Neural cell (in vitro differentiated cells): ENCODE measurements around the gene PRPF40B. TPM values are rescaled to one million over a fixed set of nuclear protein-coding genes. Genes with fewer than 3 reads are reported as not detected.

ENCODE experiments used
- H2AFZ ChIP-seq: fragments of 200-600, 300-800 bp; sonication (generic), shearing (Covaris generic); 2 replicates; pipeline ENCODE4 v1.6.0; 2014; ENCODE audit warnings: low read depth, mild to moderate bottlenecking, antibody characterized with exemption, low read length, moderate library complexity
- H3F3A ChIP-seq: fragments of 200-600 bp; shearing (Covaris generic); 2 replicates; pipeline ENCODE4 v1.6.1; 2016; ENCODE audit warnings: mild to moderate bottlenecking, moderate library complexity, mixed read lengths, antibody characterized with exemption, low read length; ENCODE audit not compliant: insufficient read depth, poor library complexity, severe bottlenecking
- H3K27ac ChIP-seq: fragments of 200-600, 300-800 bp; sonication (generic), shearing (Covaris generic); 2 replicates; pipeline ENCODE4 v1.5.1; 2014; ENCODE audit warnings: mild to moderate bottlenecking, low read length, moderate library complexity
- H3K27me3 ChIP-seq: fragments of 300-800, 200-600 bp; sonication (generic), shearing (Covaris generic); 2 replicates; pipeline ENCODE4 v1.6.0; 2014; ENCODE audit warnings: mild to moderate bottlenecking, low read depth, low read length, moderate library complexity; ENCODE audit not compliant: insufficient read depth
- H3K36me3 ChIP-seq: fragments of 300-800, 200-600 bp; sonication (generic), shearing (Covaris generic); 2 replicates; pipeline ENCODE4 v1.5.1; 2014; ENCODE audit warnings: mild to moderate bottlenecking, antibody characterized with exemption, low read length, moderate library complexity; ENCODE audit not compliant: insufficient read depth
- H3K4me2 ChIP-seq: fragments of 300-800, 200-600 bp; sonication (generic), shearing (Covaris generic); 2 replicates; pipeline ENCODE4 v1.6.0; 2014; ENCODE audit warnings: mild to moderate bottlenecking, low read length
- H3K4me3 ChIP-seq: fragments of 300-800, 200-600 bp; sonication (generic), shearing (Covaris generic); 2 replicates; pipeline ENCODE4 v1.5.1; 2014; ENCODE audit warnings: mild to moderate bottlenecking, low read length, moderate library complexity
- H3K79me2 ChIP-seq: fragments of 200-600 bp; shearing (Covaris generic); replicated peaks from 2 replicates; pipeline ENCODE4 v1.6.0; 2014; ENCODE audit warnings: mild to moderate bottlenecking, low read length, moderate library complexity; ENCODE audit not compliant: insufficient read depth
- H3K9ac ChIP-seq: fragments of 300-800, 200-600 bp; sonication (generic), shearing (Covaris generic); 2 replicates; pipeline ENCODE4 v1.6.1; 2016; ENCODE audit warnings: mild to moderate bottlenecking, low read length, mixed read lengths
- H3K9me2 ChIP-seq: fragments of 200-600 bp; shearing (Covaris generic); 2 replicates; pipeline ENCODE4 v1.6.1; 2016; ENCODE audit warnings: mild to moderate bottlenecking, low read length, mixed read lengths; ENCODE audit not compliant: insufficient read depth
- H3K9me3 ChIP-seq: fragments of 200-600, 300-800 bp; sonication (generic), shearing (Covaris generic); 2 replicates; pipeline ENCODE4 v1.6.1; 2016; ENCODE audit warnings: mild to moderate bottlenecking, mixed run types, low read length, moderate library complexity, mixed read lengths
- H4K20me1 ChIP-seq: fragments of 200-600 bp; shearing (Covaris generic); 2 replicates; pipeline ENCODE4 v1.6.1; 2016; ENCODE audit warnings: mild to moderate bottlenecking, mixed run types; ENCODE audit not compliant: insufficient read depth
- CTCF ChIP-seq: fragments of 450-650 bp; IDR thresholded peaks from 2 replicates; pipeline ENCODE4 v1.5.1; 2014; ENCODE audit warnings: antibody characterized with exemption, mild to moderate bottlenecking, moderate library complexity; ENCODE audit not compliant: poor library complexity, severe bottlenecking
- EP300 ChIP-seq: fragments of 450-650 bp; conservative IDR thresholded peaks from 2 replicates; pipeline ENCODE4 v1.6.1; 2014; ENCODE audit warnings: antibody characterized with exemption, mild to moderate bottlenecking, moderate library complexity; ENCODE audit not compliant: poor library complexity, severe bottlenecking
- EZH2 ChIP-seq: fragments of 200-600, 300-800 bp; shearing (Covaris generic), sonication (generic); IDR thresholded peaks from 2 replicates; pipeline ENCODE4 v1.6.1; 2014; ENCODE audit warnings: antibody characterized with exemption, low read length, borderline replicate concordance, mild to moderate bottlenecking; ENCODE audit not compliant: insufficient read depth, poor library complexity, severe bottlenecking
- MXI1 ChIP-seq: fragments of 450-650 bp; conservative IDR thresholded peaks from 2 replicates; pipeline ENCODE4 v1.6.1; 2014; ENCODE audit warnings: antibody characterized with exemption, mild to moderate bottlenecking; ENCODE audit not compliant: poor library complexity, severe bottlenecking
- POLR2AphosphoS5 ChIP-seq: IDR thresholded peaks from 2 replicates; pipeline ENCODE4 v1.6.1; 2012
- RAD21 ChIP-seq: fragments of 450-650 bp; conservative IDR thresholded peaks from 2 replicates; pipeline ENCODE4 v1.6.1; 2014; ENCODE audit warnings: antibody characterized with exemption, mild to moderate bottlenecking, moderate library complexity
- REST ChIP-seq: IDR thresholded peaks from 2 replicates; pipeline ENCODE4 v1.6.1; 2012; ENCODE audit warnings: borderline replicate concordance
- SMC3 ChIP-seq: fragments of 450-650 bp; conservative IDR thresholded peaks from 2 replicates; pipeline ENCODE4 v1.6.1; 2014; ENCODE audit warnings: antibody characterized with exemption, mild to moderate bottlenecking, moderate library complexity; ENCODE audit not compliant: poor library complexity
- TAF1 ChIP-seq: IDR thresholded peaks from 2 replicates; pipeline ENCODE4 v1.6.1; 2012; ENCODE audit warnings: low read depth
- polyA plus RNA-seq: library from polyadenylated mRNA; depleted of rRNA; stranded (reverse); fragments of >200 nt; gene quantifications from 2 replicates; pipeline ENCODE4 v1.2.3, GENCODE V29; 2014

The PRPF40B gene
- polyA plus RNA-seq, 1 donor from 2014 or later, result 42.0 TPM

GRCh38 chr12:49684310-49684854 is 61.0 kb downstream of the PRPF40B start:
- Histone ChIP-seq H3K9me3 (no peaks in the 10 kb centered on the region), H3K4me2 (no peak overlapping the region), H3K79me2 (no peaks in the 10 kb centered on the region), H3F3A (no peaks in the 10 kb centered on the region), H3K36me3 (no peaks in the 10 kb centered on the region), H2AFZ (no peak overlapping the region), H3K9ac (no peak overlapping the region), H4K20me1 (no peaks in the 10 kb centered on the region), H3K4me3 (no peak overlapping the region), H3K9me2 (no peaks in the 10 kb centered on the region), H3K27me3 (no peaks in the 10 kb centered on the region), H3K27ac (no peak overlapping the region)
- TF ChIP-seq TAF1, result no peak
- no peak for TF ChIP-seq POLR2AphosphoS5
- no peak for TF ChIP-seq CTCF
- TF ChIP-seq EP300, result no peak
- TF ChIP-seq SMC3, result no peak
- no peak for TF ChIP-seq REST
- TF ChIP-seq EZH2, result no peak
- TF ChIP-seq MXI1, result no peak
- TF ChIP-seq RAD21, result no peak

- Histone ChIP-seq H3K9ac (no peak overlapping the region), H3K9me3 (no peaks in the 10 kb centered on the region), H3K27me3 (no peaks in the 10 kb centered on the region), H4K20me1 (no peaks in the 10 kb centered on the region), H3K4me2 (no peak overlapping the region), H3K9me2 (no peaks in the 10 kb centered on the region), H3K4me3 (no peak overlapping the region), H3F3A (no peaks in the 10 kb centered on the region), H2AFZ (no peak overlapping the region), H3K36me3 (no peaks in the 10 kb centered on the region), H3K79me2 (no peaks in the 10 kb centered on the region), H3K27ac (no peak overlapping the region)
- TF ChIP-seq MXI1 (no peak), POLR2AphosphoS5 (no peak), RAD21 (no peak), EP300 (no peak), SMC3 (no peak), CTCF (no peak), EZH2 (no peak), TAF1 (no peak), REST (no peak)
Observed at GRCh38 chr12:49687941-49688340, 64.6 kb downstream of the PRPF40B start.
